CD4-positive, alpha-beta T cell (primary cell): ENCODE data around the gene KDSR. TPM values are rescaled to one million over a fixed set of nuclear protein-coding genes. Genes with fewer than 3 reads are reported as not detected.

Source experiments
- ATAC-seq: fragments of 200-7000 bp; cut with Tn5 transposase; one replicate; pipeline ENCODE4 v1.10.0; 2022; ENCODE audit warnings: mild to moderate bottlenecking; ENCODE audit not compliant: poor library complexity
- CTCF ChIA-PET: fragments of 350-600 bp; sonication (Branson Sonifier 250); formaldehyde crosslinking; loops from one replicate; lab custom pipeline; 2021; ENCODE audit warnings: antibody characterized with exemption, inconsistent platforms; lab: Charles Lee
- POLR2A ChIA-PET: fragments of 350-600 bp; sonication (Branson Sonifier 250); formaldehyde crosslinking; loops from one replicate; lab custom pipeline; 2021; ENCODE audit warnings: antibody characterized with exemption, inconsistent platforms; lab: Charles Lee
- DNase-seq, 14 experiments: peaks; one replicate each; pipeline ENCODE4 v3.0.0-alpha.2; 2013 to 2020; ENCODE audit warnings: mixed read lengths in 2 of 14
- H3K27ac ChIP-seq, 2 donors: one replicate each; pipeline versions ENCODE4 v1.5.1 to v1.7.0; 2013; ENCODE audit warnings: low read length in 2 of 2, low read depth in 1 of 2, mild to moderate bottlenecking in 1 of 2
- H3K27me3 ChIP-seq, 2 experiments: 1 replicate in 1 of 2; 2 replicates in 1 of 2; pipeline versions ENCODE4 v1.6.1 to v1.7.0; 2013; ENCODE audit warnings: low read length in 2 of 2, control low read depth in 1 of 2, mild to moderate bottlenecking in 1 of 2, moderate library complexity in 1 of 2; ENCODE audit not compliant: insufficient read depth in 2 of 2, control insufficient read depth in 1 of 2
- H3K36me3 ChIP-seq: one replicate; pipeline ENCODE4 v1.6.1; 2013; ENCODE audit warnings: low read length, control low read depth; ENCODE audit not compliant: insufficient read depth
- H3K4me1 ChIP-seq: one replicate; pipeline ENCODE4 v1.6.1; 2013; ENCODE audit warnings: low read length, control low read depth; ENCODE audit not compliant: insufficient read depth
- H3K4me3 ChIP-seq: one replicate; pipeline ENCODE4 v1.5.1; 2013; ENCODE audit warnings: mild to moderate bottlenecking, low read length, moderate library complexity
- H3K9me3 ChIP-seq, 2 experiments: 1 replicate in 1 of 2; 2 replicates in 1 of 2; pipeline versions ENCODE4 v1.6.1 to v1.7.0; 2013; ENCODE audit warnings: low read length in 2 of 2, mild to moderate bottlenecking in 2 of 2, control low read depth in 1 of 2, moderate library complexity in 1 of 2; ENCODE audit not compliant: control insufficient read depth in 1 of 2, insufficient read depth in 1 of 2
- H3K27ac Mint-ChIP-seq: one replicate; pipeline ENCODE4 v1.8.0; 2020; ENCODE audit warnings: mixed read lengths
- H3K27me3 Mint-ChIP-seq: one replicate; pipeline ENCODE4 v1.8.0; 2021; ENCODE audit warnings: mixed read lengths
- H3K36me3 Mint-ChIP-seq: one replicate; pipeline ENCODE4 v1.8.0; 2021; ENCODE audit warnings: low read depth, mixed read lengths
- H3K4me1 Mint-ChIP-seq: one replicate; pipeline ENCODE4 v1.8.0; 2021; ENCODE audit warnings: low read depth, mixed read lengths
- H3K4me3 Mint-ChIP-seq: one replicate; pipeline ENCODE4 v1.8.0; 2020; ENCODE audit warnings: mild to moderate bottlenecking, mixed read lengths
- H3K9me3 Mint-ChIP-seq: one replicate; pipeline ENCODE4 v1.8.0; 2020; ENCODE audit warnings: mixed read lengths
- intact Hi-C, 2 experiments: fragments of 100-400 bp; cut with DNase I in 1 of 2; cut with micrococcal nuclease in 1 of 2; formaldehyde crosslinking; loops; one replicate each; pipeline versions ENCODE4 v1.15.1 to v1.9.0; 2023 to 2025; cut with DNase I, micrococcal nuclease
- total RNA-seq, 174 experiments: library from RNA in 2 of 174; stranded (reverse) in 2 of 174; gene quantifications; one replicate each; pipeline ENCODE4 v1.2.3 and lab custom pipeline; 2021 to 2026
- TF ChIP-seq, protein P1 (sequence below): fragments of 200-600 bp; IDR thresholded peaks from one replicate; pipeline ENCODE4 v1.8.0; 2022; ENCODE audit warnings: antibody characterized with exemption, mild to moderate bottlenecking

Gene KDSR
- total RNA-seq, 2 experiments from 2014 or later = 21.1 to 23.5 TPM

DNA sequence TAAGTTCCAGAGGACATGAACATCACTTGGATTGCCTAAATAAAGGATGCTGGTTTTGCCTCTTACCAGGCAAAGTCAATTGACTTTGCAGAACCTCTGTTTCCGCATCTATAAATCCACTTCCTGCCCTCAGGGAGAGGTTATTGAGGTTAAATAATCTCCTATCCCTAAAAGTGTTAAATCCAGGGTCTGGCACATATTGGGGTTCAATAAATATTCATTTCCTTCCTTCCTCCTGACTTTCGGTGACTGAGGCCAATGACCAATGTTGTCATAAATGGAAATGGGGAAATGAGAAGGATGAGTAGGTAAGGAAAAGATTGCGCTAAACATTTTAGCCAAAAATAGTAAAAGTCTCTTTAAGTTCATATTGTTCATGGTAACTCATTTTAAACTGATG, 63.5 kb downstream of the KDSR start:
- H3K36me3 Mint-ChIP-seq = peaks cover 30% of the 10 kb centered on the region

DNA sequence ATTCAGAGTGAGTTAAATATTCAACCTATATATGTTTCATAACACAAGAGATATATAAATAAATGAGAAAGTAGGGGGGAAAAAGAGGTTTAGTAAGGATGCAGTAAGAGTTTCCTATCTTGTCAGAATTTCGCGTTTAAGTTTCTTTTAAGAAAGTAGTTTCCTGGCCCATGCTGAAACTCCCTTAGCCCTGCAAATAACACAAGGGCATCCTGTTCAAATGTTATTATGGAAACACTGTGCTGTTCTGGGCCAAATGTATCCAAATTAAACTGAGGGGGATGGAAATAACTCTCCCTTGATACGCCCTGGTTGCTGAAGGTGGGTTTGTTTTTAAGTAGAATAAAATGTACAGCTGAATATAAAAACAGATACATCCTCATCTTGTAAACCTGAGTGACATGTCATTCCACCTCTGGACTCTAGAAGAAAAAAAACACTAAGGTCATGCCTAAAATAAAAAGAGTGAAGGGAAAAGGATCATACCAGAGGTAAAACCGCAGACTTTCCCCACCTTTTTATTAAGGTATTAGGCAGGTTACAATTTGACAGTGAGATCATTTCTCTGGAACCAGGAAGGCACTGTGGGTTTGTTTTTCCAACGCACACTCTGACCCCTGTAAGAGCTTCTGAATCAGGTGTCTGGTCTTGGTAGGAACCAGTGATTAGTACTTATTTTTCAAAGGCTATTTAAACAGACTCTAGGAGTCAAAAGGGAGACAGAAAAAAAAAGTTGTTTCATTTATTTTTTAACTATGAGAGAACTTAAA, 64.2 kb downstream of the KDSR start:
- TF ChIP-seq, protein P1, sequence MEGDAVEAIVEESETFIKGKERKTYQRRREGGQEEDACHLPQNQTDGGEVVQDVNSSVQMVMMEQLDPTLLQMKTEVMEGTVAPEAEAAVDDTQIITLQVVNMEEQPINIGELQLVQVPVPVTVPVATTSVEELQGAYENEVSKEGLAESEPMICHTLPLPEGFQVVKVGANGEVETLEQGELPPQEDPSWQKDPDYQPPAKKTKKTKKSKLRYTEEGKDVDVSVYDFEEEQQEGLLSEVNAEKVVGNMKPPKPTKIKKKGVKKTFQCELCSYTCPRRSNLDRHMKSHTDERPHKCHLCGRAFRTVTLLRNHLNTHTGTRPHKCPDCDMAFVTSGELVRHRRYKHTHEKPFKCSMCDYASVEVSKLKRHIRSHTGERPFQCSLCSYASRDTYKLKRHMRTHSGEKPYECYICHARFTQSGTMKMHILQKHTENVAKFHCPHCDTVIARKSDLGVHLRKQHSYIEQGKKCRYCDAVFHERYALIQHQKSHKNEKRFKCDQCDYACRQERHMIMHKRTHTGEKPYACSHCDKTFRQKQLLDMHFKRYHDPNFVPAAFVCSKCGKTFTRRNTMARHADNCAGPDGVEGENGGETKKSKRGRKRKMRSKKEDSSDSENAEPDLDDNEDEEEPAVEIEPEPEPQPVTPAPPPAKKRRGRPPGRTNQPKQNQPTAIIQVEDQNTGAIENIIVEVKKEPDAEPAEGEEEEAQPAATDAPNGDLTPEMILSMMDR = no peak
- peaks cover 56% of the 10 kb centered on the region for H3K4me1 ChIP-seq
- H3K27ac Mint-ChIP-seq = peak overlapping the region; percentile 94
- ATAC-seq (no peak), DNase-seq (peak in 1 of 14 experiments; percentile 35)
- no peaks in the 10 kb centered on the region for H3K9me3 Mint-ChIP-seq
- H3K4me1 Mint-ChIP-seq = peaks cover 90% of the 10 kb centered on the region
- H3K9me3 ChIP-seq = no peaks in the 10 kb centered on the region
- H3K27me3 ChIP-seq = no peaks in the 10 kb centered on the region
- CTCF ChIA-PET = interaction anchor here (0.6 to 4.9 kb wide), 3 partner anchors 15 to 68 kb away, joined by 3 to 26 read pairs (median 5); no protein-coding TSS in a partner anchor
- peaks cover 38% of the 10 kb centered on the region for H3K36me3 Mint-ChIP-seq
- intact Hi-C loops = no loop called here
- no peak overlapping the region for H3K4me3 ChIP-seq
- POLR2A ChIA-PET = interaction anchor here (0.7 to 1.7 kb wide), 3 partner anchors 9 to 10 kb away, joined by 3 to 5 read pairs (median 3); no protein-coding TSS in a partner anchor
- peaks cover 16% of the 10 kb centered on the region for H3K36me3 ChIP-seq
- peak overlapping the region in 1 of 2 donors; percentile 1 for H3K27ac ChIP-seq
- peak overlapping the region; percentile 16 for H3K4me3 Mint-ChIP-seq
- H3K27me3 Mint-ChIP-seq = no peaks in the 10 kb centered on the region

More for the DNA sequence above, 63.5 kb downstream of the KDSR start:
- TF ChIP-seq, protein P1 = no peak
- Mint-ChIP-seq H3K27me3 (no peaks in the 10 kb centered on the region), H3K27ac (peak overlapping the region; percentile 94), H3K4me3 (no peak overlapping the region), H3K4me1 (peaks cover 91% of the 10 kb centered on the region), H3K9me3 (no peaks in the 10 kb centered on the region)
- Histone ChIP-seq H3K36me3 (peaks cover 17% of the 10 kb centered on the region), H3K4me3 (no peak overlapping the region), H3K9me3 (no peaks in the 10 kb centered on the region), H3K27me3 (no peaks in the 10 kb centered on the region), H3K27ac (no peak overlapping the region), H3K4me1 (peaks cover 53% of the 10 kb centered on the region)
- ATAC-seq (no peak), DNase-seq (peak in 1 of 14 experiments; percentile 51)
- intact Hi-C loops = no loop called here
- CTCF ChIA-PET = interaction anchor here (4.9 kb wide), 1 partner anchor 14 kb away, joined by 26 read pairs; no protein-coding TSS in a partner anchor
- POLR2A ChIA-PET = interaction anchor here (1.5 kb wide), 1 partner anchor 9 kb away, joined by 3 read pairs; no protein-coding TSS in a partner anchor

DNA sequence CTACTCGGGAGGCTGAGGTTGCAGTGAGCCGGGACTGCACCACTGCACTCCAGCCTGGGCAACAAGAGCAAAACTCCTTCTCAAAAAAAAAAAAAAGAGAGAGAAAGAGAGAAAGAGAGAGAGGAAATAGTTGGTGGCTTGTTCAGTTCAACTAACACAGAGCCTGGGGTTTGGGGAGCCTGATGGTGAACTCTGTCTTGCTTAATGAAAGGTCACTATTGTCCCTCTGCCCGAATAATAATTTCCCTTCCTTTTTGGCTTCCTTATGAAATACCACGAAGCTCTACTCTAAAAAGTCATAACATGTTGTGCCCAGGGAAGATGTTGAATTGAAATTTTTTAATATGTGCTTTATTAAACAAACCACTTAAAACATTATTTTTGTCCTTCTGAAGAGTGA, 64.8 kb downstream of the KDSR start:
- Mint-ChIP-seq H3K27me3 (no peaks in the 10 kb centered on the region), H3K4me3 (no peak overlapping the region), H3K9me3 (no peaks in the 10 kb centered on the region), H3K36me3 (peaks cover 42% of the 10 kb centered on the region), H3K4me1 (peaks cover 85% of the 10 kb centered on the region), H3K27ac (peak overlapping the region; percentile 94)
- Histone ChIP-seq H3K4me1 (peaks cover 55% of the 10 kb centered on the region), H3K9me3 (no peaks in the 10 kb centered on the region), H3K27me3 (no peaks in the 10 kb centered on the region), H3K36me3 (peaks cover 21% of the 10 kb centered on the region), H3K27ac (peak overlapping the region in 1 of 2 donors; percentile 1), H3K4me3 (no peak overlapping the region)
- intact Hi-C loops = no loop called here
- DNase-seq (no peak), ATAC-seq (no peak)
- CTCF ChIA-PET = interaction anchor here (0.6 to 4.9 kb wide), 4 partner anchors 15 to 67 kb away, joined by 3 to 26 read pairs (median 4); no protein-coding TSS in a partner anchor
- TF ChIP-seq, protein P1 = no peak
- POLR2A ChIA-PET = interaction anchor here (0.7 to 1.7 kb wide), 2 partner anchors 9 to 10 kb away, joined by 3 to 5 read pairs; no protein-coding TSS in a partner anchor
